TTC549 (cell line): ENCODE data around the gene STMP1.

Experiments
- FAIRE-seq: peaks from 2 replicates; lab custom pipeline; 2012; peaks lifted over from hg19 to GRCh38; lab: Jason Lieb, UNC

The STMP1 gene

DNA sequence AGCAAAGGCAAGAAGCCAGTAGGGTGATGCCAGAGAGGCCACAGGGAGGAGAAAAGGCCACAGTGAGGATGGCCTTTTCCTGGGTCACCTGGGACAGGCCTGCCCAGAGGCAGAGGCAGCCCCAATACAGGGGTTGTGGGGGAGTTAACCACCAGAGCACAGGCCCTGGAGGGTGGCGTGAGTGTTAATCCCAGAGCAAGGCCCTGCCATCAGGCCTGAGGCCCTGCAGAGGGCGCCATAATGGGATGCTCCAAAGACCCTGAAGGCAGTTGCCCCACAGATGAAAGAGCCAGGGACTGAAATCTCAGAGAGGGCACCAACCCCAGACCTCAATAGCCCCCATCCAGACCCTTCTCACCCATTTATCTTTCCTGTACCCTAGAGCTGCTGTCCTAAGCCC is 41.8 kb downstream of the STMP1 start:
- no peak for FAIRE-seq

DNA sequence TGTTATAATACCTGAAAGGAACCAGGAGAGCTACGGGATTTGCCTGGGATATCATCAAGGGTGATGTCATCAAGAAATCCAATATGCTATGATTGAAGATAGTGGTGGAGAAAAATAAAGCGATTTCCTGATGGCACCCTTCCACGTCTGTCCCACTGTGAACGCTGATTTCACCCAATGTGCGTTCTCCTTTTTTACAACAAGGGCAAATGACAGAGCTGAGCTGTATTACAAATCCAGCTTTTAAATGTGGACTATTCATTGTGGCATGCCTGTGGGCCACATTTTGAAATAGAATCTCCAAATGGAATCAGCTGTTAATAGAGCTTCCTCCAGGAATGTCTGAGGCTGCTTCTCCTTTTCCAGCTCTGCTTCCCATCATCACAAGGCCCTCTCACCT is 42.4 kb downstream of the STMP1 start:
- FAIRE-seq = no peak

- no peak for FAIRE-seq
Measured at GRCh38 chr7:135706038-135706742, 43.9 kb downstream of the STMP1 start.

GRCh38 chr7:135706858-135707569 is 44.7 kb downstream of the STMP1 start:
- FAIRE-seq = no peak

DNA sequence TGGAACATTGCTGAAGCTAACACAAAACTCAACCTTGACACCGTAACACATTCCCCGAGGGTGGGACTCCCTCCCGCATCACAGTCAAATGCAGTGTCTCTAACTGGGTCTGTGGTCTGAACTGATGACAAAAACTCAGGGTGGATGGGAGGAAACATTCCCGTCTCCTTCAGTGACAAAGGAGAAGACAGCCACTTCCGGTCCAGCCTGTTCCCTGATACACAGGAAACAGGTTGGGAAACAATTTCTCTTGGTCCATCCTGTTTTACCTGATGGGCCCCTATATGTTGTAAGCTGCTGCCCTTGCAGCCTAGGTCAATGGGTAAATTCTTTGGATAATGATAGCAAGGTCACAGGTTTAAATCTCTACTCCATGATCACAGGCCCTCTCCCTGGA is 45.3 kb downstream of the STMP1 start:
- FAIRE-seq = no peak

- FAIRE-seq = no peak
Measured at GRCh38 chr7:135708041-135708440, 45.7 kb downstream of the STMP1 start.

DNA sequence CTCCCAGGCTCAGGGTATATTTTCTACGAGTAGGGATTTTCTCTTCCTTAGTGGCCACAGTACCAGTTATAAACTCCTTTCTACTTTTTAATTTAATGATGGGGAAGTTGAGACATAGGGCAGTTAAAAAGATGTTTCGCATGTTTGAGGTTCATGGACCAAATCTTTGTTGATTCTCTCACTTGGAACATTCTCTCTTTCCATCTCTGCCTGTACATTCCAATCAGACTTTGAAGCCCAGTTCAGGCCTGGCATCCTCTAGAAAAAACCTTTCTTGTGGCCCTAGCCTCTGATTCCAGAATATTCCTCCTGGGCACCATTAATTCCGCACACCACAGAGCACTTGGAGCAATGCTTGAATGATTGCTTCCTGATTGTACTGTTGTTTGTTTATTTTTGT is 47.2 kb downstream of the STMP1 start:
- no peak for FAIRE-seq

- FAIRE-seq = no peak
Measured at GRCh38 chr7:135710417-135711138, 48.3 kb downstream of the STMP1 start.

GRCh38 chr7:135711139-135711469 is 48.8 kb downstream of the STMP1 start:
- FAIRE-seq = no peak

DNA sequence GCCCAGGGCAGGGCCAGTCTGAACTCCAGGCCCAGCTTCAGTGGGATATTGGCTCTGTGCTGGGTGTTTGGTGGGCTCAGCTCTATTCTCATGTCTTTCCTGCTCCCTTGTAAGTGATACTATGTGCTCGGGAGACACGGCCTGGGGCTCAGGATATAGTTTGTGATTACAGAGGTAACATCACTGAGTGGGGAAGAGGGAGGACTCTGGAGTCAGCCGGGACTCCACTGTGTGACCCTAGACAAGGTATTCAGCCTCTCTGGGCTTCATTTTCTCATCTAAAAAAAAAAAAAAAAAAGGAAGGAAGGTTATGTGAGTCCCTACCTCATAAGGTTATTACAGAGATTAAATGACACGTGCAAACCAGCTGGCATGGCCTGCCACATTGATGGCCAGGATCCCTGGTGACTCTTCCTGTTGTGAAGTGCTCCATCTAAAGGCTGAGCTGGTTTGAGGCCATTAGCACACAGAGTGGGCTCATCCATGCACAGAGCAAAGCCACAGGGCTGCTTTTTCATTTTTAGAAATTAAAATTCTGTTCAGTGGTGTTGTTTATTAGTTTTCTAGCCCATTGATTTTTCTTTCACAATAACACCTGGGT is 50.0 kb downstream of the STMP1 start:
- no peak for FAIRE-seq

- FAIRE-seq = no peak
Measured at GRCh38 chr7:135712796-135713195, 50.5 kb downstream of the STMP1 start.

DNA sequence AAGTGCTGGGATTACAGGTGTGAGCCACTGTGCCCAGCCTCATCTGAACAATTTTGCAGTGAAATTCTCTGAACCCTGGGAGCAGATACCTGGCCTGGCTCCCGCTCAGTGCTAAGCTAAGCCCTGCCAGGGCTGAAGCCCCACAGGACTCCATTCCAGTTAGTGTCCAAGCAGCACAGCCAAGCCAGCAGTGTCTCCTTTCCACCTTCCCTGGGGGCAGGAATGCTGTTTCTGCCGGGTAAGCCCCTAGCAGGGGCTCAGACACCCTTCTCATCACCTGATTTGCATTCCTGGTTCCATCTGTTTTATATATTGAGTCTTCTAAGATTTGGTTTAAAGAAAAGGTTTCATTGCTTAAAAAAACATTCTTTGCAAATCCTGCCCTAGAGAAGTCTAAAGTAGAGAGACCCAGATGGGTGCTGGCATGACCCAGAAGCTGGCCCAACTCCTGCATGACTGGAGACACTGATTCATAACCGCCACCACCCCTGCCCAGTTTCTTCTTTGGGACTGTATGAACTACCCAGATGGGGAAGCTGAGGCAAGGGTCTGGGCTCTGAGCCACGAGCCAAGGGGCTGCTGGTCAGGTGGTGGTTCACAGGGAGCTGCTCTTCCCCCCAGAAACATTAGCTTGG is 51.6 kb downstream of the STMP1 start:
- FAIRE-seq = no peak

- FAIRE-seq = no peak
Measured at GRCh38 chr7:135714534-135715009, 52.3 kb downstream of the STMP1 start.

DNA sequence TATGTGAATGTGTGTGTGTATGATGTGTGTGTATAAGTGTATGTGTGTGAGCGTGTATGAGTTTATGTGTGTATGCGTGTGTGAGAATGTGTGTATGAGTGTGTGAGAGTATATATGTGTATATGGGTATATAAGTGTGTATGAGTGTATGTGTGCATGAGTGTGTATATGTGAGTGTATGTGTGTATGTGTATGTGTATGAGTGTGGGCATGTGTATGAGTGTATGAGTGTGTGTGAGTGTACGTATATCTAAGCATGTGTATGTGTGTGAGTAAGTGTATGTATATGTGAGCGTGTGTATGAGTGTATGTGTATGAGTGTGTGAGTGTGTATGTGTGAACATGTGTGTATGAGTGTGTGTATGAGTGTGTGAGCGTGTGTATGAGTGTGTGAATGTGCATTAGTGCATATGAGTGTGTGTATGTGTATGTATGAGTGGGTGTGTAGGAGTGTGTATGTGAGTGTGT is 52.8 kb downstream of the STMP1 start:
- FAIRE-seq = no peak

GRCh38 chr7:135715673-135716072 is 53.4 kb downstream of the STMP1 start:
- no peak for FAIRE-seq

DNA sequence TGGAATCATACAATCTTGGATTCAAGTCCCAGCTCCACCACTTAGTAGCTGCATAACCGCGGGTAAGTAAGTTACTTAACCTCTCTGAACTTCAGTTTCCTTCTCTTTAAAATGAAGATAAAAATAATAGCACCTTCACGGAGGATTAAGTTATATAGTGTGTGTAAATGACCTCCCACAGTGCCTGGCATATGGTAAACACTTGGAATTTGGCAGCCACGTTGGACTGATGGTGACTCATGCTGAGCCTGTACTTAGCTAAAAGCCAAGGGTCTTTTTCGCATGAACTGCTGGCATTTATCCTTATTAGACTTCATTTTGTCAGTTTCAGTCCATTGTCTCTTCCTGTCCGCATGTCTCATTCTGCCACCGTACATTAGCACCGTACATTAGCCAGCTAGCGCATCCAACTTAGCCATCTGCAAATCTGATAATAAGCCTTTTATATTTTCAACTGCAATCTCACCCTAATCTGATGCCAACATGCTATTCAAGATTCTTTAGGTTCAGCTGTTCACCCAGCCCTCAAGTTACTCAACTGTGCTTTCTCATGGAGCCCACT is 54.4 kb downstream of the STMP1 start:
- no peak for FAIRE-seq

GRCh38 chr7:135717693-135718092 is 55.4 kb downstream of the STMP1 start:
- FAIRE-seq = no peak

GRCh38 chr7:135718219-135718618 is 55.9 kb downstream of the STMP1 start:
- FAIRE-seq = no peak

GRCh38 chr7:135718794-135719437 is 56.6 kb downstream of the STMP1 start:
- FAIRE-seq = no peak

- FAIRE-seq = no peak
Measured at GRCh38 chr7:135719688-135720087, 57.4 kb downstream of the STMP1 start.

DNA sequence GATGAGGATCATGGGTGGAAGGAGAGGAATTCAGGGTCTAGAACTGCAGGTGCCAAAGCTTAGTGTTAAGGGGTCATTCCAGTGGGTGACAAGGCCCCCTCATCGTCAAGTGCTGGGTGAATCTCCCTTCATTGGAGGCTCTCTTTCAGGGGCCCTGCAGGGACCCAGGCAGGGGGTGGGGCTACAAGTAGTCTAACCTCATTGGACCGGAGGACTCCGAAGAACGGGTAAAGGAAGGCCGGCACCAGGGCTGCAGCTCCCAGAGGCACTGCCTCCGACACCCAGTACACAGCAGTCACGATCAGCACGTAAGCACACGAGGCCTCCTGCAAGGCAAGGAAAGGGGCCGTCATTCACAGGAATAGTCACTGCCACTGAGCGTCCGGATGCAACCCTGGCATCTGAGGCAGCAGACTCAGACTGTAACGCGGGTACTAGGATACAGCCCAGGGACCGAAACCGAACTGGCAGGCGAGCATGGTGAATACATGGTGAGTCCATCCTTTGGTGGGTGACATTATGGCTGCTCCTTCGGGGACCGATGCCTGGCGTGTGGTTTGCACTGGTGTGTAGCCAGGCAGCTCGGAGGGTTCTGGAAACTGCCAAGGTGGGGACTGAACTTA is 59.0 kb downstream of the STMP1 start:
- FAIRE-seq = no peak
